SK-MEL-5 (cell line): Measurements from ENCODE around the gene FDX1. TPM values are rescaled to one million over a fixed set of nuclear protein-coding genes. Genes with fewer than 3 reads are reported as not detected.

Experiments used
- DNase-seq: peaks from one replicate; pipeline ENCODE4 v3.0.0-alpha.2; 2016; ENCODE audit warnings: low read depth, low spot score
- in situ Hi-C: cut with HindIII; loops from 2 replicates; pipeline ENCODE4 v1.10.0; 2016; ENCODE audit warnings: low sequenced_read_pairs, high pct_unique_total_duplicates, low pct_unique_long_range_greater_than_20kb
- total RNA-seq: library from RNA; depleted of rRNA; stranded (reverse); fragments of >200 nt; shearing (Covaris generic); gene quantifications from 2 replicates; pipeline ENCODE4 v1.2.3, GENCODE V29; 2014

Gene FDX1
- total RNA-seq, 1 experiment from 2014 or later: 12.5 TPM

DNA sequence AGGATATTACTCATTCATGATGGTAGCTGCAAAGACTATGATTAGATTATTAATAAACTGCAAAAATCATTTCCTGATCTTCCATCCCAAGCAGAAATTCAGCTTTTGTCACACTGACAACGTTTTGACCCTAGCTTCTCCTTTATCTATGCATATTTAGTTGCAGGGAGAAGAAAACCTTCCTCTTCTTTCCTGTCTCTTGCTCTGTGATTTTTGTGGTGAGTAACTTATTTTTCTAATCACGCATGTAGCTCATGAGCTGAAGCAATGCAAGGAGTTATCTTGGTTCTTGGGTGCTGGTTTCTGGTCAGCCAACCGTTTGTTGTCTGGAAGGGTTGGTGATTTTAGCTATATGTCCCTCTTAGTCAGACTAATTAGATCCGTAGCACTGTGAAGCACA lies 56.4 kb downstream of the FDX1 start:
- DNase-seq: no peak
- in situ Hi-C loops: no loop called here

DNA sequence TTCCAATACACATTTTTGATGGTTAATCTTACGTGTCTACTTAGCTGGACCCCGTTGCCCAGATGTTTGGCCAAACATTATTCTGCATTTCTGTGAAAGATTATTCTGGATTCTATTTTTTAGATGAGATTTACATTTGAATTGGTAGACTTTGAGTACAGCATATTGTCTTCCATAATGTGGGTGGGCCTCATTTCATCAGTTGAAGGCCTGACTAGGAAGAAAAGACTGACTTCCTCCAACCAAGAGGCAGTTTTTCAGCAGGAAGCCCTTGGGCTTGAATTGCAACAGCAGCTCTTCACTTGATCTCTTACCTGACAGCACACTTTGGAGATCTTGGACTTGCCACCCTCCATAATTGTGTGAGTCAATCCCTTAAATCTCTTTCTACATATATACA lies 58.7 kb downstream of the FDX1 start:
- in situ Hi-C loops: no loop called here
- no peak for DNase-seq

DNA sequence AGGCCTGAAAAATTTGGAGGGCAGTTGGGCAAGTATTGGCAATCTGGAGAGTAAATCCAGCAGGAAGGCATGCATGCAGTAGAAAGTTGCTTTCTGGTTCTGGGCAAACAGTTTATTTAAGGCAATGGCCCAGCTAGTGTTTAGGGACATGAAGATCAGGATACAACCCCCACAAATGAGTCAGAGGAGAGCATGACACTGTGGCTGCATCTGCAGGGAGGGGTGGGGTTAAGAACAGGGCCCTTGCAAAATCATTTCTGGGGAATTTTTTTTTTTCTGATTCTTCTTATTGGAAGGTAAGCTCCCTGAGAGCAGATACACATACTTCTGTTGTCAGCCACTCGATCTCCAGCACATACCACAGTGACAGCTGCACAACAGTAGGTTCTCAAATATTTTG lies 61.1 kb downstream of the FDX1 start:
- DNase-seq: no peak
- in situ Hi-C loops: no loop called here

DNA sequence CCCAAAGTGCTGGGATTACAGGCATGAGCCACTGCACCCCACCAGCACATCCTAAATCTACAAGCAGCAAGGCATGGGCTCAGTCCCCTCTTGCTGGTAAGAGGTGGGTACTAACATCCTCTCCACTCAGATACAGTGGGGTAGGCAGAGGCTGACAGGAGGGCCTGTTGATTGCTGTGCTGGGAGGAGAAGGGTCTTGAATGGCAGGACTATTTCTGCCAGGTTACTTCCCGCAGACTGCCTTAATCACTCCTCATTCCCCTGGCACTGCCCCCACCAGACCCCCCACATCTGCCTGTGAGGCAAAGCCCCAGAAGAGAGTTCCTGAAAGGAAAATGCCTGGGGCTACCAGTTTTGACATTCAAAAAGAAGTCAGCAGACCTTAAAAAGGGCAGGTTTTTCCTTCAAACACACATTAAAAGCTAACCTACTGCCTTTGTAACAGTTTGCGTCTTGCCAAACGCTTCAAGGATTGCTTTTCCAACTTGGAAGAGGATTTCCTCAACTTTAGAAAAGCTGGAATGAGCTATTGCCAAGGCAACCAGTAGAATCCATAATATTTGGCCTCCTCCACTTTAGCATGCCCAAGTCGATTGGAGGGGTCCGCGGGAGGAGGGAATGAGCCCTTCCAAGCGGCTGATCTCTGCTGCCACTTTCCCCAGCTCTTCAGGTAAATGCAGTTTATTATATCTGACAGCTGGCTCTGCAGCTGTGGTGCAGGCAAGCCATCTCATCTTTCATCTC lies 62.0 kb downstream of the FDX1 start:
- DNase-seq: no peak
- in situ Hi-C loops: no loop called here

DNA sequence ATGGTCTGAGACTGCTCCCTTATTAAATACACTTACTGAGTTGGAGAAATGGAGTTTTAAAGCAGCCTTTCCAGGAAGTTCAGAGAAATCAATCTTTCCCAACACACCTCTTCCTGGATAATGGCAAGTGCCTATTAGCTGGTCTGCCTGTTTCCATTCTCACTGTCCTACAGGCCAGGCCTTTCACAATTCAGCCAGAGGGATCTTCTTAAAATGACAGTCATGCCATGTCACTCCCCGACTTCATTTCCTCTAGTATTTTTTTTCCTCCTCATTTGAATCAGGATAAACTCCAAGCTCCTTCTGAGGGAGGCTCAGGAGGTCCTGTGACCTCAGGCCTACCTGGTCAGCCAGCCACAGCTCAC lies 62.6 kb downstream of the FDX1 start:
- DNase-seq: no peak
- in situ Hi-C loops: no loop called here

DNA sequence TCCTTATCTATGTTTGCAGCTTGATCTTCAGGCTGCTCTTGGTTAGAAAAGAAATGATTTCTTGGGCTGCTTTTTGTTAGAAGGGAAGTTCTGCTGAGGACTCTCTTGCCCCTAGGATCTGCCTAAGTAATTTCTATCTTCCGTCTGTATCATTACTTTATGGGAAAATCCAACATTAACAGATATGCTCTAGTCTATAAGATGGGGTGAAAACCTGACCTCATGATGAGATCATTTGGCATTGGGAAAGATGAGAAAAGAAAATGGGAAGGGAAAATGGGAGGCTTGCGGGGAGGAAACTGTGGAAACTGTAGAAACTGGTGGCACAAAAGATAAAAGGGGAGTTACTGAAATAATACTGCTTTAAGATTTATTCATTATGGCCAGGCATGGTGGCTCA lies 63.6 kb downstream of the FDX1 start:
- no peak for DNase-seq
- in situ Hi-C loops: no loop called here

DNA sequence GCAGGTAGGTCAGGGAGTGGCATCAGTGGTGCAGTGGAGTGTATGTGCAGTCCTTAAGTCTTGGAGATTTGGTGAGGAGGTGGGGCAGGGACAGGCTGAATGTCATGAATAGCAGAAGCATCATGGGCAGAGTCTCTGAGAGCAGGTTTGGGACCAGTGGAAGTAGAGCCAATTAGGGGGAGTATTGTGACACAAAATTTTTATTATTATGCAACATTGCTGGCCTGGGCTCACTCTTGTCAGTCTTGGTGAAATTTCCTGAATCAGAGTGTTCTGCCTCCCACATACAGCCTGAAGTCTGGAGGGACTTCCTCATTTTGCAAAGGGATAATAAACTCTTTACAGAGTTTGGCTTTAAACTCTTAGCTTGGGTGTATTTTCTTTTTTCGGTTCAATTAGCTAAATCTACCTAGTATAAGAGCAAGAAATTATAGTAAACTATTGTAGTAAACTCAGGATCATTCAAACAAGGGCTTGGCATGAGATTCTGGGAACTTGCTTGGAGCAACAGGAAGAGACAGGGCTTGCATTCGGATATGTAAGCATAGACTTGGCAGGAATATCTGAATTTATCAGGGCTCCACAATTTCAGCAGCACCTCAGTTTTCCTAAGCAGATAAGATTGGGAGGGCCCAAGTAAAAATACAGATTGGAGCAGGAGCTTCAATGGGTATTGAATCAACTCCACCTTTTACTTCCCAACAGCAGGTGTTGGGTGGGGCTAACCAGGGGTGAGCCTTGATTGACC lies 67.7 kb downstream of the FDX1 start:
- no peak for DNase-seq
- in situ Hi-C loops: no loop called here

DNA sequence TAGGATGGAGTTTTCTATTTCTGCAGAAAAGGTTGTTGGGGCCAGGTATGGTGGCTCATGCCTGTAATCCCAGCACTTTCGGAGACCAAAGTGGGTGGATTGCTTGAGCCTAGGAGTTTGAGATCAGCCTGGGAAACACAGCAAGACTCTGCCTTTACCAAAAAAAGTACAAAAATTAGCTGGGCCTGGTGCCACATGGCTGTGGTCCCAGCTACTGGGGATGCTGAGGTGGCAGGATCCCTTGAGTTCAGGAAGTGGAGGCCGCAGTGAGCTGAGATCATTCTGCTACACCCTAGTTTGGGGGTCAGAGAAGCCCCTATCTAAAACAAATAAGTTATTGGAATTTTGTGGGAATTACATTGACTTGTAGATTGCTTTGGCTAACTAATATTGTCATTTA lies 71.7 kb downstream of the FDX1 start:
- in situ Hi-C loops: no loop called here
- no peak for DNase-seq

DNA sequence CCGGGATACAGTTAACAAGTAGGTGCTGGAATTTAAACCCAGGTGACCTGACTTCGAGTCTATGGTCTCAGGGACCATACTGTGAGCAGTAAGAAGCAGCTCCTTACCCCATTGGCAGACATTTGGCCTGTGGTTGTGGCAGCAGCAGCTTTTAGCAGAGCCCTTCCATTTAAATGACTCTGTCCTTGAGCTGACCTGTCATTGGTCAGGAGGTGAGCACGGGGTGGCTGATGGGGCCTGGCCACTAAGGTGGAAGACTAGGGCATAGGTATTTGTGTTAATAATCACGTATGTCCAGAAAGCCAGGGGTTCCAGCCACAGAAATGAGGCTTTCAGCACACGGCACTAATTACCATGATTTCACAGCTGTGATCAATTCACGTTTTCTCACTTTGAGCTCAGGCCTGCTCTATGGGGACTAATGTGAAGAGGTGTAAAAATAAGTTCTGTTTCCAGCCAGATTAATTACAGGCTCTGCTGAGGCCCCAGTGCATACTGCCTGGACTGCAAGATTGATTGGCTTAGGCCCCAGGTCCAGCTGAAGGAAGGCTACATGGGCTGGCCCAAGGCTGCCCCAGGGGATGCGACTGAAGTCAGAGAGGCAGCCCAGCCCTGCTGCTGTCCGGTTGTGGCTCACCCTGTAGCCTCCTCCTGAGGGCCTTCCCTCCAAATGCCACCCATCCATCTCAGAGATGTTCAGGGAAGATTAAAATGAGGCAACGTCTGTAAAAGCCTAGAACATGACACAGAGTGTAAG lies 76.0 kb downstream of the FDX1 start:
- in situ Hi-C loops: no loop called here
- DNase-seq: no peak

DNA sequence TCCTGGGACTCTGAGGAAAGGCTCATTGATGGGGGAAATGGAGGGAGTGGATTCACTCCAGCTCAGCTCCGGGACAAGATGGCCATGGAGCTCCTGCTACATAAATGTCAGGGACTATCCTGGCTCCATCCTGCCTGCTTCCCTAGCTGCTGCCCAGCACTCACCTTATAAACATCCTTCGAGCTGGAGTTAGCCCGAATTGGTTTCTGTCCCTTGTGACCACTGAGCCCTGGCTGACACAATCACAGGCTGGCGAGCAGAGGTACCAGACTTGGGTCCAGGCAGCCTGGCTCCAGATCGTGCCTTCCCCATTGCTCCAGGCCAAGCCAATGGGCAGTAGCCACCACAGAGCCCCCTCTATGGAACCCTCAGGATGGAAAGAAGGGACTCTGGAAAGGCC lies 77.6 kb downstream of the FDX1 start:
- DNase-seq: no peak
- in situ Hi-C loops: no loop called here

DNA sequence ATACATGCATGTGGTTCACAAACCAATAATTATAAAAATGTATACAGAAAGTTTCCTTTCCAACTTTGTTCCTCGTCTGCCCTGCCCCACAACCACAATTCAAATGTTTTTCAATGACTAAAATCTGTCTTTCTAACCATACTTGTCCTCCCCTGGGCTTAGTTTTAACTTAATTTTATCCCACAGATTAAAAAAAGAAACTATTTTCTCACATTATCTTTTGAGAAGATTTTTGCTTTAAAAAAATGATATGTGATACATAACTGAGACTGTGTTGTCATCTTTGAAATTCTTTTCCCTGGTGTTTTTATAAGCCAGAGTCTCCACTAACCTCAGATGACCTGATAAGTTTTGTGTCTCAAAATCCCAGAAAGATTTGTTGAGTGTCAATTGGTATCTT lies 79.0 kb downstream of the FDX1 start:
- no peak for DNase-seq
- in situ Hi-C loops: no loop called here

DNA sequence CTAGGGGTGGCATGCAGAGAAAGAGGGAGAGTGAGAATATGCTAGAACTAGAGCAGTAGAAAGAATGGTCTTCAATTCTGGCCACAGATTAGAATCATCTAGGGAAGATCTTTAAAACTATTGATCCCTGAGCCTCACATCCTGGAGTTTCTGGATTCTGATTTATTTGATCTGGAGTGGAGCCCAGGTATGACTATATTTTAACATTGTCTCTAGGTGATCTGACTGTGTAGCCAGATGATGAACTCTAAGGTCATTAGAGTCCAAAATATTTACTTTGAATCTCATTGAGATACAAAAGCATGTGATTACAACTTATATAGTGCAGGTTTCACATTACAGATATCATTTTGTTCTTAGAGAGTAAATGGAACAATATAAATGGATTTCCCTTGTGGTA lies 79.7 kb downstream of the FDX1 start:
- in situ Hi-C loops: no loop called here
- DNase-seq: no peak

DNA sequence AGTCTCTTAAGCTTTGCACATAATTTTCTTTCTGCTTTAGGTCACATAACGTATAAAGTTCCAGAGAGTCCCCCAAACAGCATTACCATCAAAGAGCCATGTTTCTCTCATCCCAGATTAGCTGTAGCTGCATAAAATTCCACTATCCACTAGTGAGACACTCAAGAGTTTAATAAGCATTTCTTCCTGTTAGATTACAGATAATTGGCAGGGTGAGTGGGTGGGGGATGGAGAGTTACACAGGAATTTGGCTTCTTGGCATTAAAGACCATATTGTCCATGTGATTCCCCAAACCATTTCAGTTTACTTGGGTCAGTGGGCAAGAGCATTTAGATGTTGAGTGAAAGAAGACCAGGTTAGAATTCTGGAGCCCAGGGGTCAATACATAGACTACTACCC lies 82.3 kb downstream of the FDX1 start:
- DNase-seq: no peak
- in situ Hi-C loops: no loop called here

DNA sequence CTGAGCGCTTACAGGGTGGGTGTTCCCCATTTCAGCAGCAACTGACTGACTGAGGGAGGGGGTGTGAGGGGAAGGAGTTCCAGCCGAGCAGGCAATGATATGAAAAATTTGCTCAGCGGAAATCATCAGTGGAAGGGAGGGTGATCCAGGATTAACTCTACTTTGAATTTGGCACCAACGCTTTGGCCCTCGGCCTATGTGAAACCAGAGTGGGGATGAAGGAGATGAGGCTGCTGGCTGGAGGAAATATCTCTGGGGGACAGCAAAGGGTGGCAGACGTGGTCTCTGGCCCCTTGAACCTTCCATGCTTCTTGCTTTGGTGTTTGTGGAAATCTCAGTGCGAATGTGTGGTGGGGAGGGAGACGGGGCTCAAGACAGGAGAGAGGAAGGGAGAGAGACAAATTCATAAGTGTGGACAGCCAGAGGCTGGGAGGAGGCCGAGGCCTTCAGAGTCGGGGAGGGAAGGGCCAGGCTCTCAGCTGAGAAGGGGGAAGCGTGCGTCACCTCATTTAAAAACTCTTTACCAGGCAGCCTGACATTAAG lies 83.6 kb downstream of the FDX1 start:
- in situ Hi-C loops: no loop called here
- no peak for DNase-seq

DNA sequence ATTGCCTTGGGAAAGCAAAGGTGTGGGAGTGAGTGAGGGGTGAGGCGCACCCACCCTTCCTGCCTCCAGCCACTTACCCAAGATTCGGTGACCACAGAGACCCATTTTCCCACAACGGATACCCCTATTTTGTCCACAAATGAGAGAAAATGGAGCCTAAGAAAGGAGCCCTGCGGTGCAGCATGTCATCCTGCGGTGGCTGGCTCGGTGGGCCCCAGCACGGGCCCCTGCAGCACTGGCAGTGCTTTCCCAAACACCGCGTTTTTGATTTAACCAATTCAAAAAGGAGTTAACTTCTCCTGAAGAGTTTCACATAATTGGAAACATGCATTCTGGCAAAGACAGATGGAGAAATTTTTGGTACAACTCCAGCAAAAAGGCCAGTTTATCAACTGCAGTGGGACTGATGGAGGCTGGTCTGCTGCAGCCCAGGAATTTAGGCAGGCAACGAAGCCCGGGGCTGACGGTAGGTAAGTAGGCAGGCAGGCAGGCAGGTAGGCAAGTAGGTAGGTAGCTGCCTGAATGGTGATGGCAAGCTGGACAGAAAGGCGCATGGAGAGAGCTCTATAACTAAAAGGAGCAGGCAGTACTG lies 84.2 kb downstream of the FDX1 start:
- in situ Hi-C loops: no loop called here
- DNase-seq: no peak
